Neural progenitor cell (in vitro differentiated cells): ENCODE data around the gene IL5RA. TPM values are rescaled to one million over a fixed set of nuclear protein-coding genes. Genes with fewer than 3 reads are reported as not detected.
A peak's percentile ranks its signal among the peaks of the same experiment; 100 is the strongest.

Source experiments
- DNase-seq: peaks from one replicate; pipeline ENCODE4 v3.0.0-alpha.2; 2016; ENCODE audit warnings: low spot score
- H2AFZ ChIP-seq: fragments of 200-600 bp; sonication (generic); replicated peaks from 2 replicates; pipeline ENCODE4 v1.6.1; 2016; ENCODE audit warnings: antibody characterized with exemption
- H3F3A ChIP-seq: fragments of 200-600 bp; sonication (generic); 2 replicates; pipeline ENCODE4 v1.6.1; 2016; ENCODE audit warnings: antibody characterized with exemption, low read depth
- H3K27ac ChIP-seq: fragments of 200-600 bp; sonication (generic); 2 replicates; pipeline ENCODE4 v1.5.1; 2016; ENCODE audit warnings: mild to moderate bottlenecking
- H3K27me3 ChIP-seq: fragments of 200-600 bp; sonication (generic); 2 replicates; pipeline ENCODE4 v1.6.1; 2016; ENCODE audit warnings: mild to moderate bottlenecking, moderate library complexity
- H3K36me3 ChIP-seq: fragments of 200-600 bp; sonication (generic); 2 replicates; pipeline ENCODE4 v1.5.1; 2016
- H3K4me1 ChIP-seq: fragments of 200-600 bp; sonication (generic); 2 replicates; pipeline ENCODE4 v1.6.1; 2016; ENCODE audit warnings: mixed run types
- H3K4me2 ChIP-seq: fragments of 200-600 bp; sonication (generic); 2 replicates; pipeline ENCODE4 v1.6.1; 2016
- H3K4me3 ChIP-seq: fragments of 200-600 bp; sonication (generic); 2 replicates; pipeline ENCODE4 v1.5.1; 2016
- H3K79me2 ChIP-seq: fragments of 200-600 bp; sonication (generic); 2 replicates; pipeline ENCODE4 v1.6.1; 2016; ENCODE audit warnings: low read depth
- H3K9ac ChIP-seq: fragments of 200-600 bp; sonication (generic); 2 replicates; pipeline ENCODE4 v1.6.1; 2016
- H3K9me3 ChIP-seq: fragments of 200-600 bp; sonication (generic); 2 replicates; pipeline ENCODE4 v1.5.1; 2016; ENCODE audit warnings: low read depth
- H4K20me1 ChIP-seq: fragments of 200-600 bp; sonication (generic); 2 replicates; pipeline ENCODE4 v1.6.1; 2016; ENCODE audit warnings: low read depth
- H3K27ac Mint-ChIP-seq: 3 replicates; pipeline ENCODE4 v1.8.0; 2021; ENCODE audit warnings: mixed read lengths
- H3K27me3 Mint-ChIP-seq: 2 replicates; pipeline ENCODE4 v1.8.0; 2022; ENCODE audit warnings: low read depth, mild to moderate bottlenecking, inconsistent platforms, moderate library complexity, mixed read lengths; ENCODE audit not compliant: insufficient read depth
- H3K36me3 Mint-ChIP-seq: 3 replicates; pipeline ENCODE4 v1.8.0; 2021; ENCODE audit warnings: mixed read lengths
- H3K4me1 Mint-ChIP-seq: 3 replicates; pipeline ENCODE4 v1.8.0; 2021; ENCODE audit warnings: mixed read lengths
- H3K4me3 Mint-ChIP-seq: 3 replicates; pipeline ENCODE4 v1.8.0; 2021; ENCODE audit warnings: mild to moderate bottlenecking, moderate library complexity, mixed read lengths
- H3K9me3 Mint-ChIP-seq: 3 replicates; pipeline ENCODE4 v1.8.0; 2020; ENCODE audit warnings: mixed read lengths
- EZH2 ChIP-seq: fragments of 200-600 bp; sonication (generic); IDR thresholded peaks from 2 replicates; pipeline ENCODE4 v1.6.1; 2017; ENCODE audit warnings: antibody characterized with exemption, mild to moderate bottlenecking, moderate library complexity
- EZH2phosphoT487 ChIP-seq: fragments of 200-600 bp; sonication (generic); IDR thresholded peaks from 2 replicates; pipeline ENCODE4 v1.6.1; 2017; ENCODE audit warnings: antibody characterized with exemption
- total RNA-seq: library from RNA; depleted of rRNA; stranded (reverse); fragments of >200 nt; gene quantifications from 2 replicates; pipeline ENCODE4 v1.2.3, GENCODE V29; 2015; ENCODE audit warnings: low replicate concordance
- TF ChIP-seq, protein P1 (sequence below): fragments of 200-600 bp; sonication (generic); IDR thresholded peaks from 2 replicates; pipeline ENCODE4 v1.5.1; 2017; ENCODE audit warnings: antibody characterized with exemption, mild to moderate bottlenecking

Gene IL5RA, protein sequence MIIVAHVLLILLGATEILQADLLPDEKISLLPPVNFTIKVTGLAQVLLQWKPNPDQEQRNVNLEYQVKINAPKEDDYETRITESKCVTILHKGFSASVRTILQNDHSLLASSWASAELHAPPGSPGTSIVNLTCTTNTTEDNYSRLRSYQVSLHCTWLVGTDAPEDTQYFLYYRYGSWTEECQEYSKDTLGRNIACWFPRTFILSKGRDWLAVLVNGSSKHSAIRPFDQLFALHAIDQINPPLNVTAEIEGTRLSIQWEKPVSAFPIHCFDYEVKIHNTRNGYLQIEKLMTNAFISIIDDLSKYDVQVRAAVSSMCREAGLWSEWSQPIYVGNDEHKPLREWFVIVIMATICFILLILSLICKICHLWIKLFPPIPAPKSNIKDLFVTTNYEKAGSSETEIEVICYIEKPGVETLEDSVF
- total RNA-seq: not detected in 2 replicates

DNA sequence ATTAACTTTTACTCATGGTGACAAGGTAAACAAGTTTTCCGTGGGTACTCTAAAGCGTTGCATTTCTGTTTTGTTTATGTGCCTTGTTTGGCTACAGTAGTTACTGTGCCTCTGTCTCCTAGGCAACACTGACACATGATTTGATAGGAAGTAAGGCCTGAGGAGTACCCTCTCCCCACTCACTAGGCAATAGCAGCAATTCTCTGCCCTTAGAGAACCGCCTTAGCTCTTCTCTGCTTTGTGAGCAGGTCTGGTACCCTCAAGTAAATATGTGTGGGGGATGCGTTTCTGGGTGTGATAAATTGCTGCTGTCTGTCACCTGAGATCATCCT lies at the start of gene IL5RA:
IL5RA (minus strand) TSS at position 76 of the 332 bp plus-strand sequence. CDS start 5,390 bp downstream, outside the sequence.
- Mint-ChIP-seq H3K4me1 (peaks cover 5% of the 10 kb centered on the region), H3K4me3 (no peak within 1 kb of the TSS), H3K27ac (no peak within 1 kb of the TSS), H3K9me3 (no peaks in the 10 kb centered on the region), H3K36me3 (no peaks in the 10 kb centered on the region), H3K27me3 (peaks cover 4% of the 10 kb centered on the region)
- H3K36me3 ChIP-seq: no peaks in the 10 kb centered on the region
- TF ChIP-seq EZH2: no peak
- TF ChIP-seq, protein P1, sequence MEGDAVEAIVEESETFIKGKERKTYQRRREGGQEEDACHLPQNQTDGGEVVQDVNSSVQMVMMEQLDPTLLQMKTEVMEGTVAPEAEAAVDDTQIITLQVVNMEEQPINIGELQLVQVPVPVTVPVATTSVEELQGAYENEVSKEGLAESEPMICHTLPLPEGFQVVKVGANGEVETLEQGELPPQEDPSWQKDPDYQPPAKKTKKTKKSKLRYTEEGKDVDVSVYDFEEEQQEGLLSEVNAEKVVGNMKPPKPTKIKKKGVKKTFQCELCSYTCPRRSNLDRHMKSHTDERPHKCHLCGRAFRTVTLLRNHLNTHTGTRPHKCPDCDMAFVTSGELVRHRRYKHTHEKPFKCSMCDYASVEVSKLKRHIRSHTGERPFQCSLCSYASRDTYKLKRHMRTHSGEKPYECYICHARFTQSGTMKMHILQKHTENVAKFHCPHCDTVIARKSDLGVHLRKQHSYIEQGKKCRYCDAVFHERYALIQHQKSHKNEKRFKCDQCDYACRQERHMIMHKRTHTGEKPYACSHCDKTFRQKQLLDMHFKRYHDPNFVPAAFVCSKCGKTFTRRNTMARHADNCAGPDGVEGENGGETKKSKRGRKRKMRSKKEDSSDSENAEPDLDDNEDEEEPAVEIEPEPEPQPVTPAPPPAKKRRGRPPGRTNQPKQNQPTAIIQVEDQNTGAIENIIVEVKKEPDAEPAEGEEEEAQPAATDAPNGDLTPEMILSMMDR: no peak
- TF ChIP-seq EZH2phosphoT487: no peak
- DNase-seq: peak; percentile 18
- no peak within 1 kb of the TSS for H3K9ac ChIP-seq
- peak within 1 kb of the TSS; percentile 90 for H2AFZ ChIP-seq
- H3K4me1 ChIP-seq: peaks cover 8% of the 10 kb centered on the region
- H3K27ac ChIP-seq: no peak within 1 kb of the TSS
- H3K27me3 ChIP-seq: no peaks in the 10 kb centered on the region
- no peak within 1 kb of the TSS for H3K4me2 ChIP-seq
- H3K79me2 ChIP-seq: no peaks in the 10 kb centered on the region
- no peaks in the 10 kb centered on the region for H3K9me3 ChIP-seq
- H4K20me1 ChIP-seq: no peaks in the 10 kb centered on the region
- H3F3A ChIP-seq: peaks cover 3% of the 10 kb centered on the region
- no peak within 1 kb of the TSS for H3K4me3 ChIP-seq

- no peak overlapping the region for H2AFZ ChIP-seq
- H3K4me2 ChIP-seq: no peak overlapping the region
- no peaks in the 10 kb centered on the region for H3K4me1 ChIP-seq
- no peaks in the 10 kb centered on the region for H3K4me1 Mint-ChIP-seq
- DNase-seq: no peak
- H3K27me3 Mint-ChIP-seq: no peaks in the 10 kb centered on the region
- no peak overlapping the region for H3K9ac ChIP-seq
- H3F3A ChIP-seq: peaks cover 3% of the 10 kb centered on the region
- H3K27ac ChIP-seq: no peak overlapping the region
- TF ChIP-seq, protein P1: no peak
- TF ChIP-seq EZH2: no peak
- no peak for TF ChIP-seq EZH2phosphoT487
- no peaks in the 10 kb centered on the region for H3K9me3 ChIP-seq
- no peak overlapping the region for H3K27ac Mint-ChIP-seq
- no peaks in the 10 kb centered on the region for H3K9me3 Mint-ChIP-seq
- peaks cover 7% of the 10 kb centered on the region for H3K36me3 Mint-ChIP-seq
- H3K27me3 ChIP-seq: no peaks in the 10 kb centered on the region
- no peaks in the 10 kb centered on the region for H4K20me1 ChIP-seq
- H3K36me3 ChIP-seq: peaks cover 25% of the 10 kb centered on the region
- H3K79me2 ChIP-seq: no peaks in the 10 kb centered on the region
- H3K4me3 ChIP-seq: no peak overlapping the region
- H3K4me3 Mint-ChIP-seq: no peak overlapping the region
Observed at GRCh38 chr3:3157484-3157883, 47.3 kb upstream of the IL5RA start.

- H3K4me2 ChIP-seq: no peak overlapping the region
- Mint-ChIP-seq H3K4me1 (no peaks in the 10 kb centered on the region), H3K9me3 (no peaks in the 10 kb centered on the region), H3K4me3 (no peak overlapping the region), H3K27me3 (no peaks in the 10 kb centered on the region), H3K36me3 (peaks cover 12% of the 10 kb centered on the region), H3K27ac (no peak overlapping the region)
- peaks cover 32% of the 10 kb centered on the region for H3K36me3 ChIP-seq
- H3K27me3 ChIP-seq: no peaks in the 10 kb centered on the region
- TF ChIP-seq EZH2phosphoT487 (no peak), EZH2 (no peak)
- TF ChIP-seq, protein P1: no peak
- no peak overlapping the region for H3K4me3 ChIP-seq
- DNase-seq: no peak
- no peak overlapping the region for H3K9ac ChIP-seq
- no peaks in the 10 kb centered on the region for H3K4me1 ChIP-seq
- no peaks in the 10 kb centered on the region for H4K20me1 ChIP-seq
- no peaks in the 10 kb centered on the region for H3K79me2 ChIP-seq
- H3F3A ChIP-seq: peaks cover 3% of the 10 kb centered on the region
- H3K27ac ChIP-seq: no peak overlapping the region
- no peak overlapping the region for H2AFZ ChIP-seq
- no peaks in the 10 kb centered on the region for H3K9me3 ChIP-seq
Observed at GRCh38 chr3:3154879-3155610, 44.9 kb upstream of the IL5RA start.
